PC-3 (cell line): ENCODE measurements around the gene TRAPPC2L. TPM values are rescaled to one million over a fixed set of nuclear protein-coding genes. Genes with fewer than 3 reads are reported as not detected.
A peak's percentile ranks its signal among the peaks of the same experiment; 100 is the strongest.

Experiments used
- ATAC-seq: fragments of 200-7000 bp; cut with Tn5 transposase; 2 replicates; pipeline ENCODE4 v1.9.1; 2020; ENCODE audit warnings: mild to moderate bottlenecking, moderate library complexity
- BruUV-seq: library from RNA; stranded (reverse); fragments of 400-500 nt; replicated peaks from 2 replicates; lab custom pipeline; 2021; lab: Mats Ljungman, UMichigan
- CTCF ChIA-PET: fragments of 300-600 bp; sonication (Branson Sonifier 250); formaldehyde crosslinking; loops from one replicate; lab custom pipeline; 2022; ENCODE audit warnings: antibody characterized with exemption; lab: Charles Lee
- POLR2A ChIA-PET: fragments of 300-600 bp; sonication (Branson Sonifier 250); formaldehyde crosslinking; loops from one replicate; lab custom pipeline; 2022; ENCODE audit warnings: antibody characterized with exemption; ENCODE audit not compliant: unreplicated experiment; lab: Charles Lee
- DNase-seq: peaks from one replicate; pipeline ENCODE4 v3.0.0-alpha.2; 2015
- H2AFZ ChIP-seq: fragments of 300-600 bp; sonication (generic); 2 replicates; pipeline ENCODE4 v1.6.0; 2016; ENCODE audit warnings: antibody characterized with exemption, low read length
- H3F3A ChIP-seq: fragments of 300-600 bp; sonication (generic); one replicate; pipeline ENCODE4 v1.6.0; 2017; ENCODE audit warnings: antibody characterized with exemption, low read length, control low read depth, mild to moderate bottlenecking; ENCODE audit not compliant: unreplicated experiment
- H3K27ac ChIP-seq: fragments of 300-600 bp; sonication (generic); 2 replicates; pipeline ENCODE4 v1.5.1; 2016; ENCODE audit warnings: mild to moderate bottlenecking, low read length
- H3K27me3 ChIP-seq: fragments of 300-600 bp; sonication (generic); 2 replicates; pipeline ENCODE4 v1.6.1; 2016; ENCODE audit warnings: low read length, mixed read lengths
- H3K36me3 ChIP-seq: fragments of 300-600 bp; sonication (generic); 2 replicates; pipeline ENCODE4 v1.6.1; 2016; ENCODE audit warnings: low read depth, mixed run types, low read length, mixed read lengths
- H3K4me1 ChIP-seq: fragments of 300-600 bp; sonication (generic); 2 replicates; pipeline ENCODE4 v1.5.1; 2016; ENCODE audit warnings: low read length; ENCODE audit not compliant: insufficient read depth
- H3K4me2 ChIP-seq: fragments of 300-600 bp; sonication (generic); 2 replicates; pipeline ENCODE4 v1.6.0; 2016; ENCODE audit warnings: low read length
- H3K4me3 ChIP-seq: fragments of 300-600 bp; sonication (generic); 2 replicates; pipeline ENCODE4 v1.5.1; 2016; ENCODE audit warnings: mild to moderate bottlenecking, low read length, mixed read lengths
- H3K79me2 ChIP-seq: fragments of 300-600 bp; sonication (generic); 2 replicates; pipeline ENCODE4 v1.6.1; 2017; ENCODE audit warnings: low read length, mixed read lengths
- H3K9ac ChIP-seq: fragments of 300-600 bp; sonication (generic); 2 replicates; pipeline ENCODE4 v1.6.0; 2016; ENCODE audit warnings: mild to moderate bottlenecking, low read length
- H3K9me2 ChIP-seq: fragments of 300-600 bp; sonication (generic); replicated peaks from 2 replicates; pipeline ENCODE4 v1.6.1; 2016; ENCODE audit warnings: mixed run types, low read length, mixed read lengths
- H3K9me3 ChIP-seq: fragments of 300-600 bp; sonication (generic); 2 replicates; pipeline ENCODE4 v1.6.1; 2016; ENCODE audit warnings: low read length, mixed read lengths
- H4K20me1 ChIP-seq: fragments of 300-600 bp; sonication (generic); 2 replicates; pipeline ENCODE4 v1.6.1; 2016; ENCODE audit warnings: low read length, mixed read lengths
- CTCF ChIP-seq: fragments of 300-600 bp; sonication (generic); conservative IDR thresholded peaks from 2 replicates; pipeline ENCODE4 v1.5.1; 2017; ENCODE audit warnings: antibody characterized with exemption, low read depth, mild to moderate bottlenecking, low read length
- EZH2 ChIP-seq: fragments of 300-600 bp; sonication (generic); IDR thresholded peaks from one replicate; pipeline ENCODE4 v1.6.1; 2017; ENCODE audit warnings: antibody characterized with exemption, mild to moderate bottlenecking, low read length; ENCODE audit not compliant: unreplicated experiment
- EZH2phosphoT487 ChIP-seq: fragments of 300-600 bp; sonication (generic); IDR thresholded peaks from 2 replicates; pipeline ENCODE4 v1.6.1; 2018; ENCODE audit warnings: mild to moderate bottlenecking, antibody characterized with exemption, low read length, borderline replicate concordance
- intact Hi-C: fragments of 100-400 bp; cut with micrococcal nuclease; formaldehyde crosslinking; loops from 2 replicates; pipeline ENCODE4 v1.9.0; 2023
- total RNA-seq: library from RNA; depleted of rRNA; stranded (reverse); fragments of >200 nt; gene quantifications from 2 replicates; pipeline ENCODE4 v1.2.3, GENCODE V29; 2014

Gene TRAPPC2L
- total RNA-seq, 1 experiment from 2014 or later, result 77.5 TPM

- no peak overlapping the region for H3K9ac ChIP-seq
- H3K36me3 ChIP-seq, result no peaks in the 10 kb centered on the region
- no peak overlapping the region for H2AFZ ChIP-seq
- H3K4me3 ChIP-seq, result no peak overlapping the region
- H3K27me3 ChIP-seq, result no peaks in the 10 kb centered on the region
- ATAC-seq (no peak), DNase-seq (peak; percentile 6)
- TF ChIP-seq EZH2phosphoT487, result no peak
- no peak for TF ChIP-seq CTCF
- no peak for TF ChIP-seq EZH2
- no peaks in the 10 kb centered on the region for H4K20me1 ChIP-seq
- H3K79me2 ChIP-seq, result no peaks in the 10 kb centered on the region
- peaks cover 5% of the 10 kb centered on the region; the same call in 1 of the 2 replicates for H3K4me1 ChIP-seq
- POLR2A ChIA-PET, result no interaction called here
- intact Hi-C loops, result no loop called here
- no peaks in the 10 kb centered on the region for H3K9me3 ChIP-seq
- no peaks in the 10 kb centered on the region for H3K9me2 ChIP-seq
- CTCF ChIA-PET, result no interaction called here
- no peaks in the 10 kb centered on the region for H3F3A ChIP-seq
- no peak overlapping the region for H3K4me2 ChIP-seq
- BruUV-seq, result no TSS peak
- no peak overlapping the region for H3K27ac ChIP-seq
Measured at GRCh38 chr16:88904676-88905365, 47.9 kb downstream of the TRAPPC2L start.

GRCh38 chr16:88905563-88905962 is 48.6 kb downstream of the TRAPPC2L start:
- ChIA-PET POLR2A (no interaction called here), CTCF (no interaction called here)
- intact Hi-C loops, result no loop called here
- Histone ChIP-seq H3K9me2 (no peaks in the 10 kb centered on the region), H2AFZ (no peak overlapping the region), H3K9ac (no peak overlapping the region), H3K9me3 (no peaks in the 10 kb centered on the region), H3K79me2 (no peaks in the 10 kb centered on the region), H3K27ac (no peak overlapping the region), H3K4me2 (no peak overlapping the region), H4K20me1 (no peaks in the 10 kb centered on the region), H3K4me3 (no peak overlapping the region), H3F3A (no peaks in the 10 kb centered on the region), H3K4me1 (peaks cover 5% of the 10 kb centered on the region; the same call in 1 of the 2 replicates), H3K27me3 (no peaks in the 10 kb centered on the region), H3K36me3 (no peaks in the 10 kb centered on the region)
- TF ChIP-seq CTCF (no peak), EZH2 (no peak), EZH2phosphoT487 (no peak)
- BruUV-seq, result no TSS peak
- ATAC-seq, result no peak
- no peak for DNase-seq

DNA sequence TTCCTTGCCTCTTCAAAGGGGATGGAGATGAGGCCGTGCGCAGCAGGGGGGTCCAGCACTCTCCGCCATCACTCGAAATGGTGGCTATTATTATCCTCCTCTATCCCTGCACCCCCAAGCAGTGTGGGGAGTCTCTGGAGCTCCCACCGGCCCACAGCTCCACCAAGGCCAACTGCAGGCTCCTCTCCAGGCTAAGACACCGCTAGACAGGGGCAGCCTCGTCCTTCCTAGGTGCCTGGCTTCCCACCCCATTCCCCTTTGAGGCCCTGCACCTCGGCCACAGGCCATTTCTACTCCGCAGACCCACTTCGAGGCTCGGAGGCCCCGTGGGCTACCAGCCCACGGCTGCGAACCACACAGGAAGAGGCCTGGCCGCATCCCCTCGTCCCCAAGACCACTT is 49.1 kb downstream of the TRAPPC2L start:
- Histone ChIP-seq H3K79me2 (no peaks in the 10 kb centered on the region), H3K4me2 (no peak overlapping the region), H3K9ac (no peak overlapping the region), H4K20me1 (no peaks in the 10 kb centered on the region), H3K36me3 (no peaks in the 10 kb centered on the region), H3K9me3 (no peaks in the 10 kb centered on the region), H3K27me3 (no peaks in the 10 kb centered on the region), H3F3A (no peaks in the 10 kb centered on the region), H3K4me1 (peaks cover 5% of the 10 kb centered on the region; the same call in 1 of the 2 replicates), H2AFZ (no peak overlapping the region), H3K4me3 (no peak overlapping the region), H3K27ac (no peak overlapping the region), H3K9me2 (no peaks in the 10 kb centered on the region)
- intact Hi-C loops, result no loop called here
- no TSS peak for BruUV-seq
- DNase-seq, result no peak
- no peak for ATAC-seq
- ChIA-PET CTCF (no interaction called here), POLR2A (no interaction called here)
- TF ChIP-seq CTCF, result no peak
